Calu3 (cell line): Measurements from ENCODE around the gene RAPGEF1. TPM values are rescaled to one million over a fixed set of nuclear protein-coding genes. Genes with fewer than 3 reads are reported as not detected.

Experiments used
- BruUV-seq: library from RNA; stranded (reverse); fragments of 400-500 nt; replicated peaks from 2 replicates; lab custom pipeline; 2021; lab: Mats Ljungman, UMichigan
- CTCF ChIA-PET: fragments of 300-600 bp; sonication (Branson Sonifier 250); formaldehyde crosslinking; loops from one replicate; lab custom pipeline; 2022; ENCODE audit warnings: antibody characterized with exemption; lab: Charles Lee
- DNase-seq: peaks from one replicate; pipeline ENCODE4 v3.0.0; 2022
- H3K27ac Mint-ChIP-seq: one replicate; pipeline ENCODE4 v1.8.0; 2022; ENCODE audit warnings: mixed read lengths; ENCODE audit not compliant: unreplicated experiment
- H3K27me3 Mint-ChIP-seq: one replicate; pipeline ENCODE4 v1.8.0; 2022; ENCODE audit warnings: mixed read lengths; ENCODE audit not compliant: unreplicated experiment
- H3K36me3 Mint-ChIP-seq: one replicate; pipeline ENCODE4 v1.8.0; 2022; ENCODE audit warnings: mild to moderate bottlenecking, moderate library complexity, mixed read lengths; ENCODE audit not compliant: insufficient read depth, unreplicated experiment
- H3K4me1 Mint-ChIP-seq: one replicate; pipeline ENCODE4 v1.8.0; 2022; ENCODE audit warnings: mild to moderate bottlenecking, low read depth, mixed read lengths; ENCODE audit not compliant: unreplicated experiment
- H3K4me3 Mint-ChIP-seq: one replicate; pipeline ENCODE4 v1.8.0; 2022; ENCODE audit warnings: mild to moderate bottlenecking, low read depth, moderate library complexity, mixed read lengths; ENCODE audit not compliant: unreplicated experiment
- H3K9me3 Mint-ChIP-seq: one replicate; pipeline ENCODE4 v1.8.0; 2022; ENCODE audit warnings: low read depth, mixed read lengths; ENCODE audit not compliant: unreplicated experiment
- intact Hi-C: fragments of 100-400 bp; cut with micrococcal nuclease; formaldehyde crosslinking; loops from one replicate; pipeline ENCODE4 v1.10.0; 2022; ENCODE audit not compliant: unreplicated experiment
- total RNA-seq: library from RNA; stranded (reverse); gene quantifications from 2 replicates; pipeline ENCODE4 v1.2.3, GENCODE V29; 2022
- TF ChIP-seq, protein P1 (sequence below): fragments of 200-600 bp; IDR thresholded peaks from one replicate; pipeline ENCODE4 v1.8.0; 2022; ENCODE audit warnings: antibody characterized with exemption; ENCODE audit not compliant: unreplicated experiment

The RAPGEF1 gene
- total RNA-seq, 1 experiment from 2014 or later: 32.5 TPM

DNA sequence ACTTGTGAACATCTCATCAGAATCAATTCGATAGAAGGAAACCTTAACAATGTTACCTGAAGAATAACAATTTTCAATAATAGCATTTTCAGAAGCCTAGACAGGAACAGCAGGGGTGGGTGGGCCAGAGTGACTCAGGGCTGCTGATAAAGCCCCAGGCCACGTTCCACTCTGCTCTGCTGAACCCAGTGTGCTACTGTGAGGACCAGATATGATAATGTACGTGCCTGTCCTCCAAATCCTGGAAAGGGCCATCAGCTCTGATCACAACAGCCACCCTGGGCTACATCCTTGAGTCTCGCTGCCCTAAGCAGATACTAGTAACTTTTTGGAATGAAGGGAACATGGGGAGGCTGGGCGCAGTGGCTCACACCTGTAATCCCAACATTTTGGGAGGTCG lies 103.3 kb downstream of the RAPGEF1 start:
- intact Hi-C loops: no loop called here
- TF ChIP-seq, protein P1, sequence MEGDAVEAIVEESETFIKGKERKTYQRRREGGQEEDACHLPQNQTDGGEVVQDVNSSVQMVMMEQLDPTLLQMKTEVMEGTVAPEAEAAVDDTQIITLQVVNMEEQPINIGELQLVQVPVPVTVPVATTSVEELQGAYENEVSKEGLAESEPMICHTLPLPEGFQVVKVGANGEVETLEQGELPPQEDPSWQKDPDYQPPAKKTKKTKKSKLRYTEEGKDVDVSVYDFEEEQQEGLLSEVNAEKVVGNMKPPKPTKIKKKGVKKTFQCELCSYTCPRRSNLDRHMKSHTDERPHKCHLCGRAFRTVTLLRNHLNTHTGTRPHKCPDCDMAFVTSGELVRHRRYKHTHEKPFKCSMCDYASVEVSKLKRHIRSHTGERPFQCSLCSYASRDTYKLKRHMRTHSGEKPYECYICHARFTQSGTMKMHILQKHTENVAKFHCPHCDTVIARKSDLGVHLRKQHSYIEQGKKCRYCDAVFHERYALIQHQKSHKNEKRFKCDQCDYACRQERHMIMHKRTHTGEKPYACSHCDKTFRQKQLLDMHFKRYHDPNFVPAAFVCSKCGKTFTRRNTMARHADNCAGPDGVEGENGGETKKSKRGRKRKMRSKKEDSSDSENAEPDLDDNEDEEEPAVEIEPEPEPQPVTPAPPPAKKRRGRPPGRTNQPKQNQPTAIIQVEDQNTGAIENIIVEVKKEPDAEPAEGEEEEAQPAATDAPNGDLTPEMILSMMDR: no peak
- no peak for DNase-seq
- Mint-ChIP-seq H3K27me3 (no peaks in the 10 kb centered on the region), H3K4me1 (peaks cover 7% of the 10 kb centered on the region), H3K9me3 (no peaks in the 10 kb centered on the region), H3K27ac (no peak overlapping the region), H3K36me3 (no peaks in the 10 kb centered on the region), H3K4me3 (no peak overlapping the region)
- no TSS peak for BruUV-seq
- CTCF ChIA-PET: no interaction called here

DNA sequence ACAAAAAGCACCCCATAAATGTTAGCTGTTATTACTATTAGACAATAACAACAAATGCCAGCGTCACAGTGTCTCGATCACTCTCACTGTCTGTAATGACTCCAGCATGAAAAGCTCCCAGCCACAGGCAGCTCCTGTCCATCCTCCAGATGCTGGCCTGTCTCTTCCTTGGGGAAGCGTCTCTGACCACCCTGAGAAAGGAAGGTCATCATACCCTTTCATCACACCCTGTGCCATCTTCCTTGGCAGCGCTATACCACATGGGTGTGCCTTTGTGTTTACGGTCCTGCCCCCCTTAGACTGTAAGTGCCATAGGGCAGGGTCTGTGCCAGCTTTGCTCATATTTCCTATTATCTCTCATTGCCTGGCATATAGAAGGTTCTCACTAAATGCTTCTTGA lies 104.0 kb downstream of the RAPGEF1 start:
- Mint-ChIP-seq H3K36me3 (peaks cover 5% of the 10 kb centered on the region), H3K27ac (no peak overlapping the region), H3K4me3 (no peak overlapping the region), H3K27me3 (no peaks in the 10 kb centered on the region), H3K9me3 (no peaks in the 10 kb centered on the region), H3K4me1 (peaks cover 7% of the 10 kb centered on the region)
- intact Hi-C loops: no loop called here
- TF ChIP-seq, protein P1: no peak
- no TSS peak for BruUV-seq
- CTCF ChIA-PET: interaction anchor here (0.6 to 0.7 kb wide), 2 partner anchors 286 to 1163 kb away, joined by 3 read pairs; no protein-coding TSS in a partner anchor
- no peak for DNase-seq

DNA sequence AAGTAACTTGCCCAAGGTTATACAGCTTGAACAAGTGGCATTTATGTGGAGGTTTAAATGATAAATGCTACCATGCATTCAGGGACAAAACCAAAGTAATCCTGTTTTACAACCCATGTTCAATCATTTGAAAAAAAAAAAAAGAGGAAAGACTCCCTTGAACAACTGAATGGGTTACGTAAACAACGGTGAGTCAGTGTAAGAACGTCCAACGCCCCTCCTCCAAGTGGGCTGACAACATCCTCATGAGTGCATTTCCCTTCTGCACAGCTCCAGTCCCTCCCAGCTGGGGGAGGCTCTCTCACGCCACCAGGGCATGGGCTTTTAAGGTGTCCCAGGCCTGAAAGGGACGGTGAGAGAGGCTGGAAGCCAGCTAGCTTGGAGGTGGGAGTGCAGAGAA lies 104.6 kb downstream of the RAPGEF1 start:
- peaks cover 7% of the 10 kb centered on the region for H3K4me1 Mint-ChIP-seq
- H3K9me3 Mint-ChIP-seq: no peaks in the 10 kb centered on the region
- CTCF ChIA-PET: interaction anchor here (0.6 to 0.7 kb wide), 8 partner anchors 23 to 1163 kb away, joined by 3 to 7 read pairs (median 4); no protein-coding TSS in a partner anchor
- H3K27me3 Mint-ChIP-seq: no peaks in the 10 kb centered on the region
- TF ChIP-seq, protein P1: no peak
- H3K36me3 Mint-ChIP-seq: peaks cover 5% of the 10 kb centered on the region
- BruUV-seq: no TSS peak
- peak overlapping the region; percentile 17 for H3K27ac Mint-ChIP-seq
- no peak overlapping the region for H3K4me3 Mint-ChIP-seq
- peak; percentile 76 for DNase-seq
- intact Hi-C loops: no loop called here

DNA sequence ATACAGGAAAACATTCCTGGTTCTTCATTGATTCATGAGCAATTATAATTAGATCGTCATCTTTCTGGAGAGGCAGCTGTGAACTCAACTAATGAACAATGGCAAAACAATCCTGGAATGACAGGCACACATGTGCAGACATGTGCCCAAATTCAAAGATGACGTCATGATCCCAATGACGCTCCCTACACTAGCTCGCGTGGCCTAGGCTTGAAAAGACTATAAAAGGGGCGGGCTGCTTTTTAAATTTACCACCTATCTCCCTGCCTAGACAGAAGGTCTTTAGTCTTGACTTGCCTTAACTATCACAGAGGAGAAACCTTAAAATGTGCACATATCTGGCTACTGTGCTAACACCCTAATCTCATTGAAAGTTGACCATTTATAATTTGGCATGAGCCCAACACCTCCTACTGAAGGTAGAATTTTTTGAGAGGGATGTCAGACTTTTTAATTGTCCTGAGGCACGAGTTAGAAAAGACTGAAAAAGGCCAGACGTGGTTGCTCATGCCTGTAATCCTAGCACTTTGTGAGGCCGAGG lies 106.3 kb downstream of the RAPGEF1 start:
- Mint-ChIP-seq H3K27ac (no peak overlapping the region), H3K36me3 (peaks cover 11% of the 10 kb centered on the region), H3K4me1 (peaks cover 7% of the 10 kb centered on the region), H3K9me3 (no peaks in the 10 kb centered on the region), H3K4me3 (no peak overlapping the region), H3K27me3 (no peaks in the 10 kb centered on the region)
- TF ChIP-seq, protein P1: no peak
- no TSS peak for BruUV-seq
- no peak for DNase-seq
- intact Hi-C loops: no loop called here
- CTCF ChIA-PET: no interaction called here
